ENCODE results near the gene PREP.
"Not testable (repeated sequence)": the region's sequence is repeated elsewhere in the genome, so short reads cannot be mapped to it uniquely, and the experiment has no call there.

Gene PREP

DNA sequence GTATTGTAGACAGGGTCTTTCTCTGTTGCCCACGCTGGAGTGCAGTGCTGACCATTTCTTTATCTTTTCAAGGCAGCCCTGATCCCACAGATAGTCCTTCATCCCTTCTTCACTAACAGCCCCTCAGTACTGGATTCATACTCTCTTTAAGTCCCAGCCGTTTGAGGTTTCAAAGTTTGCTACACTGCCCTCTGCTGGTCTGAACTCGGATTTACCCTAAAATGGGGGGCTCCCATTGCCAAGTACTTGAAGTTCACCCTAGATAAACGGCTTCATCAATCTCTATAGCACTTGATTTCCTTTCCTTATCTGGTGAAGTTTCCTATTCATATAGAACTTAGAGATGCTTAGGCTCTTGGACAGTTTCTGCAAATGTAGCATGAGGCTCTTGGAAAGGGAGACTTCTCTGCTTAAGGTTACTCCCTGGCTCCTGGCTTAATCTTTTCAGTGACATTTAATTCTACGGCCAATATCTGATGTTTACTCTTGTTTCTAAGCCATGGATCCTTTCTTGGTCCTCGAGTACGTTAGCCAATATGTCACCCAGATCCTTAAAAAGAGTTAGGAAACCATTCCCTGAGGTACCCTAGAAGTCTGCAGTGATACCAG, 21.4 kb upstream of the PREP start:
- H3K9me3 Mint-ChIP-seq: peaks cover 10% of the 10 kb centered on the region
- H3K36me3 Mint-ChIP-seq (ENCODE audit: low read depth): no peaks in the 10 kb centered on the region
- intact Hi-C loops (cut with micrococcal nuclease): loop anchor here (1.0 kb wide), 1 partner anchor 337 kb away; no protein-coding TSS in a partner anchor
- H3K4me1 Mint-ChIP-seq (ENCODE audit: low read depth): no peaks in the 10 kb centered on the region
- H3K4me3 Mint-ChIP-seq: no peak overlapping the region
- H3K27ac Mint-ChIP-seq: no peak overlapping the region
- H3K27me3 Mint-ChIP-seq: peaks cover 2% of the 10 kb centered on the region

DNA sequence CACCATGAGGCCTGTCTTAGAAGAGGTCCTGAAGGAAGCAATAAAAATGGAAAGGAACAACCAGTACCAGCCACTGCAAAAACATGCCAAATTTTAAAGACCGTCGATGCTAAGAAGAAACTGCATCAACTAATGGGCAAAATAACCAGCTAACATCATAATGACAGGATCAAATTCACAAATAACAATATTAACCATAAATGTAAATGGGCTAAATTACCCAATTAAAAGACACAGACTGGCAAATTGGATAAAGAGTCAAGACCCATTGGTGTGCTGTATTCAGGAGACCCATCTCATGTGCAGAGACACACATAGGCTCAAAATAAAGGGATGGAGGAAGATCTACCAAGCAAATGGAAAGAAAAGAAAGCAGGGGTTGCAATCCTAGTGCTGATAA, 14.1 kb upstream of the PREP start:
- H3K4me3 Mint-ChIP-seq; H3K36me3 Mint-ChIP-seq (ENCODE audit: low read depth); H3K4me1 Mint-ChIP-seq (ENCODE audit: low read depth); intact Hi-C loops (cut with micrococcal nuclease); H3K27me3 Mint-ChIP-seq; H3K27ac Mint-ChIP-seq: not testable (repeated sequence)
- H3K9me3 Mint-ChIP-seq: peaks cover 26% of the 10 kb centered on the region

DNA sequence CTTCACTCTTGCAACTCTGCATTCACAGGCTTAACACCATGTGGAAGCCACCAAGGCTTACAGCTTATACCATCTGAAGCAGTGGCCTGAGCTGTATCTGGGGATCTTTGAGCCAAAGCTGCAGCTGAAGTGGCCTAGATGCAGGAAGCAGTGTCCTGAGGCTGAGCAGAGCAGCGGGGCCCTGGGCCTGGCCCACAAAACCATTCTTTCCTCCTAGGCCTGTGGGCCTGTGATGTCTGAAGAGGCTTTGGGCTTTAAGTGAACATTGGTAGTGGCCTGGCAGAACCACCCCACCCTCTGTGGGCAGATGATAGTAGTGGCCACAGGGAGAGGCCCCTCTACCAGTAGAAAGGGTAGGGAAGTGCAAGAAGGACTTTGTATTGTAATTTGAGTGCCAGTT, 6.9 kb upstream of the PREP start:
- H3K36me3 Mint-ChIP-seq (ENCODE audit: low read depth): no peaks in the 10 kb centered on the region
- H3K9me3 Mint-ChIP-seq: no peaks in the 10 kb centered on the region
- no peaks in the 10 kb centered on the region for H3K4me1 Mint-ChIP-seq (ENCODE audit: low read depth)
- intact Hi-C loops (cut with micrococcal nuclease): no loop called here
- no peak overlapping the region for H3K4me3 Mint-ChIP-seq
- H3K27me3 Mint-ChIP-seq: peaks cover 15% of the 10 kb centered on the region
- no peak overlapping the region for H3K27ac Mint-ChIP-seq

DNA sequence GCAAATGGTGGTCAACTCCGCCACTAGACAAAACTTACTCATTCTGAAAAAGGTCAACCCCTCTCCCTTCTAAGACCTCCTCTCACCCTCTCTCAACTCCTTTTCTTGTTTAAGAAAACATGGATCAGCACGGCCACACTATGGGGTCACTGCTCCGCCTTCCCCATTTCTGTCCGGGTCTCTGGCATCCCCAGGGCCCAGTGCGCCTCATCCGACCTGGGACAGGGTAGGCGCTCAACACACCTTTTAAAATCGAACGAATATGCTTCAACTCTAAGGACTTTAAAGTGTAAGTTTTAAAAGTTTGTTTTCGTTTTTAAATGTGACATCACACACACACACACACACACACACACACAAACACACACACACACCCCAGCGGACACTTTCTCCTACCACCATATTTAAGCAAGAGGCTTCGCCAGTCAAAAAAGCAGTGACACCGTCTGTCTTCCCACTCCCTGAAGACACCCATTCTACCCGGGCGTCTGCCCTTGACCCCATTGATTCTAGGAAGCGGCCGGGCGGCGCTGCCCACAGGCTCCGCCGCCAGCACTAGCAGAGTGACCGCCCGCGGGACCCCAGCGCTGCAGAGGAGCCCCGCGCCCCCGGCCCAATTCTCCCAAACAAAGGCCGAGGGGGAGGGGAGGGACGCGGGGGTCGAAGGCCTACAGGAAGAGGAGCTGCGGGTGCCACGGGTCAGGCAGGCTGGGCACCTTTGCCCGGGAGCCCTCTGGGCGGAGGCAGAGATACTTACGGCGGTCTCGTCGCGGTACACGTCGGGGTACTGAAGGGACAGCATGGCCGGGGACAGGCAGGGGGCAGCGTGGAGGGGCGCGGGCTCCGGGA, 568 bp downstream of the PREP start:
- H3K4me1 Mint-ChIP-seq (ENCODE audit: low read depth): peaks cover 37% of the 10 kb centered on the region
- H3K36me3 Mint-ChIP-seq (ENCODE audit: low read depth): peaks cover 13% of the 10 kb centered on the region
- intact Hi-C loops (cut with micrococcal nuclease): loop anchor here (5.0 kb wide), 1 partner anchor 545 kb away; the partner anchor contains the start of gene HACE1
- no peaks in the 10 kb centered on the region for H3K9me3 Mint-ChIP-seq
- peak overlapping the region; percentile 92 for H3K27ac Mint-ChIP-seq
- H3K4me3 Mint-ChIP-seq: peak overlapping the region; percentile 96
- H3K27me3 Mint-ChIP-seq: peaks cover 14% of the 10 kb centered on the region

DNA sequence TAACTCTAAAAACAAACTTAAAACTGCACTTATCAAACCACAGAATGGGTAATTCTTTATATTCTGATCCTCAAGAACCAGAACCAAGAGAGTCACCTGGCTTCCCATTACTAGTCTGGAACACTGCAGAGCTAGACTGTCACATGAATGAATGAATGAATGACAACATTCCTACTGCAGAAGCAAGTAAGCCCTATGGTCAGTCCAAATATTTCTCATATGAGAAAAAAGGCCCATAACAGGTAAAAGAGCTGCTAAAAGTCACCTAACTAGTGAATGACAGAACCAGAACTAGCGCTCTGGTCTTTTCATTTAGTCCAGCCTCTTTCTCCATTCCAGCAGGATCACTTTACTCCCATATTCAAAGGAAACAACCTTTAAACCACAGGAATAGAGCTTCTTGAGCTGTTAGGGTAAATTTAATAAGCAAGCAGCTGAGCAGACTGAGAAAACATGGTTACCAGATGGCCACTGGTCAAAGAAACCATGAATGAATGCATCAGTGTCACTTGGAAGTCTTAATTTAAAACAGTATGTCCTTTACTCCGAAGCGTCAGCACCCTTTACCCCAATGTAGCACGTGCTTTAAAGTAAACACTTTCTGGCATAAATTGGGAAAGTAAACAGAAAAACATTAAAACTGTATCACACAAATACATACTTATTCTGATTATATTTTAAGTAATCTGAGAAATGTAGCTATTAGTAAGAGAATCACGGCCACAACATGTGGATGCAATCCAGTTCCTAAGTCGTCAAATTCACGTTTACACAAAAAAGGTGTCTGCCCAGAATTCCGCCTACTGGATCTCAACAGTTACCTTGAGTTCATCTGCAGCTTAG, 1.4 kb downstream of the PREP start:
- Mint-ChIP-seq H3K36me3 (ENCODE audit: low read depth) (peaks cover 22% of the 10 kb centered on the region), H3K9me3 (no peaks in the 10 kb centered on the region), H3K27me3 (peaks cover 14% of the 10 kb centered on the region), H3K4me1 (ENCODE audit: low read depth) (peaks cover 37% of the 10 kb centered on the region), H3K4me3 (peak overlapping the region; percentile 96), H3K27ac (peak overlapping the region; percentile 92)
- intact Hi-C loops (cut with micrococcal nuclease): loop anchor here (5.0 kb wide), 1 partner anchor 544 kb away; the partner anchor contains the start of gene HACE1

DNA sequence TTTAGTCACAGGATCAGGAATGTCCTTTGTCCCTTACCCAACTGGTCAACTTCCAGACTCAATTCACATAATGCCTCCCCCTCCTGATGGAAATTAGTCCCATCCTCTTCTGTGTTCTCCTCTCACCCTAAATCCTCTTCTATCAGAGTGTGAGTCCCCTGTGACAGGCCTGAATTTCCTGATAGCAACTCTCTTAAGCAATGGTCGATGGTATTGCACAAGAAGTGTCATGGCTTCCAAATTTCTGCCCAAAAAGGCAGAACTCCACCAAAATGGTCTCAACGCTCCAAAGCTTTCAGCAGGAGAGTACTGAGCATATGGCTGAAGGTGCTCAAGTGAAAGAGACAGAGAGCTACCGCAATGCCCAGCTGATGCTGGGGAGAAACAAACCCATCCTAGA, 2.4 kb downstream of the PREP start:
- peaks cover 14% of the 10 kb centered on the region for H3K27me3 Mint-ChIP-seq
- intact Hi-C loops (cut with micrococcal nuclease): loop anchor here (5.0 kb wide), 1 partner anchor 543 kb away; the partner anchor contains the start of gene HACE1
- H3K4me3 Mint-ChIP-seq: no peak overlapping the region
- H3K9me3 Mint-ChIP-seq: no peaks in the 10 kb centered on the region
- H3K4me1 Mint-ChIP-seq (ENCODE audit: low read depth): peaks cover 37% of the 10 kb centered on the region
- H3K36me3 Mint-ChIP-seq (ENCODE audit: low read depth): peaks cover 32% of the 10 kb centered on the region
- no peak overlapping the region for H3K27ac Mint-ChIP-seq

DNA sequence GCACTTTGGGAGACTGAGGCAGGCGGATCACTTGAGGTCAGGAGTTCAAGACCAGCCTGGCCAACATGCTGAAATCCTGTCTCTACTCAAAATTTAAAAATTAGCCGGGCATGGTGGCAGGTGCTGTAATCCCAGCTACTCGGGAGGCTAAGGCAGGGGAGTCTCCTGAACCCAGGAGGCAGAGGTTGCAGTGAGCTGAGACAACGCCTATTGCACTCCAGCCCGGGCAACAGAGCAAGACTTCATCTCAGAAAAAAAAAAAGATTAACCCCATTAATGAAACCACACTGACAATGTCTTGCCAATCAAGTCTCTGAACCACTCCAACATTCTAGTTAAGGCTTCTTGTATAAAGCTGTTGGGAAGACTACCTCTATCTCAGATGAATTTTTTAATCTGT, 4.0 kb downstream of the PREP start:
- Mint-ChIP-seq H3K36me3 (ENCODE audit: low read depth) (peaks cover 39% of the 10 kb centered on the region), H3K27me3 (no peaks in the 10 kb centered on the region), H3K27ac (no peak overlapping the region), H3K4me1 (ENCODE audit: low read depth) (peaks cover 37% of the 10 kb centered on the region), H3K4me3 (no peak overlapping the region), H3K9me3 (no peaks in the 10 kb centered on the region)
- intact Hi-C loops (cut with micrococcal nuclease): no loop called here

DNA sequence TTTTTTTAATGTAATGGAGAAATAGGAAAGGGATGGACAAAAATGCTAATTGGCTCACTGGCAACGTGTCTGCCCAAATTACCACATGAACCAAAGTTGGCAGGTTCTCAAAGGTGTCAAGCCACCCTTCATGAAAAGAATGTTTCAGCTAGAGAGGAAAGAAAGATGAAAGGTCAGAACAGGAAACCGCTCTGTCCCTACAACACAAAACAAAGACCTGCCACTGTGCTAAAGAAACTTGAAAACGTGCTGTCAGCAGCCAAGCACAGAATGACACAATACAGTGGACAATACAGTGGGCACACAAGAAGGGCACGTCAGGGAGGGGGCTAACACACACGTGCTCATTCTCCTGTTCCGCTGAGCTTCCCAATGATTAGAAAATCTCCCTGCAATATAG, 4.9 kb downstream of the PREP start:
- H3K27me3 Mint-ChIP-seq: no peaks in the 10 kb centered on the region
- H3K4me3 Mint-ChIP-seq: no peak overlapping the region
- peaks cover 37% of the 10 kb centered on the region for H3K4me1 Mint-ChIP-seq (ENCODE audit: low read depth)
- H3K36me3 Mint-ChIP-seq (ENCODE audit: low read depth): peaks cover 40% of the 10 kb centered on the region
- intact Hi-C loops (cut with micrococcal nuclease): no loop called here
- no peak overlapping the region for H3K27ac Mint-ChIP-seq
- no peaks in the 10 kb centered on the region for H3K9me3 Mint-ChIP-seq

DNA sequence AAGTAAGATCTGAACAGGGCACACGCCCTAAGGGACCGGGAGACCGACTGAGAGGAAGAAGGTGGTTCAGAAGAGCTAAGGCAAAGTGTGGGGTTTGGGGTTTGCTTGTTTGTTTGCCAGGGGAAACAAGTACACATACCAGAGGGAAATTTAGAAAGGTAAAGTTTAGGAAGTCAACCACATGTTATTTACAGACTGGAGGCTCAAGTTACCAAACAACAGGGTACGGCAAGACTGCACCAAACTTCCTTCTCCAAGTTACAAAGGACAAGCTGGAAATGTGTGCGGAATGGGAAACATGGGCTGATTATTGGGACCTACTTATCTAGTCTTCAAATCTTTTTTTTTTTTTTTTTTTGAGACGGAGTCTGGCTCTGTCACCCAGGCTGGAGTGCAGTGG, 11.2 kb downstream of the PREP start:
- H3K36me3 Mint-ChIP-seq (ENCODE audit: low read depth): peaks cover 50% of the 10 kb centered on the region
- H3K27ac Mint-ChIP-seq: no peak overlapping the region

DNA sequence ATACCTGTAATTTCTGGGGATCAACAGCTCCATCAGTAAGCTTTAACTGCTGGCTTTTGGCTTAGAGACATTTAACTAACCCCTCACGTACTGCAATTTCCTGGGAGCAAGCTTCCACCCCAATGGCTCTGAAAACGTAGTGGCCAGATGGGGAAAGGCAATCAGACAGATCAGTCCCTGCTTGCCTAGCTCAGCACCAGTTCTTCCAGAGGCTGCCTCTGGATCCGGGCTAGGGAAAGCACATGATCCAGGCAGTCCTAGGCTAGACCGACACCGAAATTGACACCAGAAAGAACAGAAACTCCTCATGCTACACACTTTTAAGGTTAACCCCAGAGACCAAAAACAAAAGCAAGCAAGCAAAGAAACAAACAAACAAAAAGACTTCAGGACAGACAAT, 13.3 kb downstream of the PREP start:
- H3K9me3 Mint-ChIP-seq: no peaks in the 10 kb centered on the region
- H3K4me3 Mint-ChIP-seq: no peak overlapping the region
- peaks cover 11% of the 10 kb centered on the region for H3K4me1 Mint-ChIP-seq (ENCODE audit: low read depth)
- no peak overlapping the region for H3K27ac Mint-ChIP-seq
- H3K27me3 Mint-ChIP-seq: no peaks in the 10 kb centered on the region
- intact Hi-C loops (cut with micrococcal nuclease): no loop called here
- peaks cover 43% of the 10 kb centered on the region for H3K36me3 Mint-ChIP-seq (ENCODE audit: low read depth)

More for the DNA sequence above, 11.2 kb downstream of the PREP start:
- no peak overlapping the region for H3K4me3 Mint-ChIP-seq
- H3K9me3 Mint-ChIP-seq: no peaks in the 10 kb centered on the region
- H3K4me1 Mint-ChIP-seq (ENCODE audit: low read depth): peaks cover 11% of the 10 kb centered on the region
- H3K27me3 Mint-ChIP-seq: no peaks in the 10 kb centered on the region
- intact Hi-C loops (cut with micrococcal nuclease): no loop called here

DNA sequence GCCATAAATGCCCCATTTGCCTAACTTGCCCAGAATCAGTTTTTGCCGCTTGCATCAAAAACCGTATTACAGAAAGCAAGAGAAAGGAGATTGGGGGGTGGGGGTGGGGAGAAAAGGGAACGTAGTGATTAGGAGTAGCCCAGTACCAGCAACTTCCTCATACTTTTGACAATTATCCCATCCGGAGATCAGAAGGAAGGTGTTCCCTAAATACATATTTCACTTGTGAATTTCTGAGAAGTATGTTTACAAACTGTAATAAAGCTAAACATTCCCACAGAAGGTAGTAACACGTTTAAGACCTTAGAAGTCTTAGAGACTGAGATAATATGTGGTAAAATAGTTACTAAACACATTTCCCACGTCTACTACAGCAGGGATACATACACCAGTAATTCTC, 14.5 kb downstream of the PREP start:
- no peaks in the 10 kb centered on the region for H3K27me3 Mint-ChIP-seq
- H3K9me3 Mint-ChIP-seq: no peaks in the 10 kb centered on the region
- H3K4me1 Mint-ChIP-seq (ENCODE audit: low read depth): peaks cover 11% of the 10 kb centered on the region
- intact Hi-C loops (cut with micrococcal nuclease): no loop called here
- peaks cover 49% of the 10 kb centered on the region for H3K36me3 Mint-ChIP-seq (ENCODE audit: low read depth)
- no peak overlapping the region for H3K4me3 Mint-ChIP-seq
- H3K27ac Mint-ChIP-seq: no peak overlapping the region

DNA sequence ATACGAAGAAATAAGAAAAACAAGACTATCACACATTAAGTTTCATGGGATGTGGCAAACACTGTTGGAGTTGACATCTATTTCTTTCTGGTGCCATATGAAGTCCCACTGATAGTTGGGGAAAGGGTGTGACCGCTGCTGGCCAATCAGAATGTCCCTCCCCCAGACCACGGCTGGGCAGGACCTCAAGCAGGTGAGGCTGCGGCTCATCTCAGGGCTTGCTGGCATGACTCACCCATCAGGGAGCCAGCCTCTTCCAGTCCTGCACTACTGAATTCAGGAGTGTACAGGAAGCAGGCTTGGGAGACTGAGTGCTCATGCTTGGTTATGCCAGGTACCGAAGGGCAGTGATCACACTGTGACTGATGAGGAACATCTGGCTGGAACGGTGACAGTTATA, 18.9 kb downstream of the PREP start:
- Mint-ChIP-seq H3K36me3 (ENCODE audit: low read depth) (peaks cover 46% of the 10 kb centered on the region), H3K9me3 (no peaks in the 10 kb centered on the region), H3K4me3 (no peak overlapping the region), H3K27me3 (no peaks in the 10 kb centered on the region), H3K4me1 (ENCODE audit: low read depth) (peaks cover 30% of the 10 kb centered on the region), H3K27ac (no peak overlapping the region)
- intact Hi-C loops (cut with micrococcal nuclease): no loop called here

DNA sequence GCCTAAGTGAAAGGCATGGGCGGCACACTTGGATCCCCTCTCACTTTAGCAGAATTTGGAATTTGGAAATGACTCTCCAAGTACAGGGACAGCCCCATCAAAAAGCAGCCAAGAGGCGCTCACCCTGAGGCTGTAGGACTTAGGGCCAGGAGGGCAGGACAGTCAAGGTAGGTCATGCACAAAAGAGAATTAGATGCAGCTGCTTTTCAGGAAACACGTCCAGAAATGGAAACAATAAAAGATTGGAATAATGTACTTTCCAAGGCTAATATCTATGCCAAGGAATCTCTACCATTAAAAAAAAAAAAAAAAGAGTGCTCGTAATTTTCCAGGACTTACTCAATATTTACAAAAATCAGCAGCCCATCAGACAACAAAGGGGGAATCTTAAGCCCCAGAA, 19.9 kb downstream of the PREP start:
- Mint-ChIP-seq H3K36me3 (ENCODE audit: low read depth) (peaks cover 51% of the 10 kb centered on the region), H3K27me3 (no peaks in the 10 kb centered on the region), H3K4me1 (ENCODE audit: low read depth) (peaks cover 23% of the 10 kb centered on the region), H3K4me3 (no peak overlapping the region), H3K27ac (no peak overlapping the region), H3K9me3 (no peaks in the 10 kb centered on the region)
- intact Hi-C loops (cut with micrococcal nuclease): no loop called here

DNA sequence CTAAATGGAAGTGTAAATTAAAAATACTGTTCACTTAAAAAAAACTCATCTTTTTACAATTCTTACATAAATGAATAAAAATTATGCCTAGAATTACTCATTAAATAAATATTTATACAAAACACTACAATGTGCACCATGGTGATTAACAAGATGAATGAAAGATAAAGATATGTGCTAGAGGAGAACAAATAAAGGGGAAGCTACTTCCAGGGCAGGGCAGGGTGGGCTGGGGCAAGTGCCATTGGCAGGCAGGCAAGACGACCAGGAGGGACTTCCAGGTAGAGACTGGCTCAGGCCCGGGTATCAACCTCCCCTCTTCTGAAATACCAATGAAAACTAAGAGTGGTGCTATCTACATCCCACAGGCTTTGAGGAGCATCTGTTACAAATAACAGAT, 20.4 kb downstream of the PREP start:
- intact Hi-C loops (cut with micrococcal nuclease): no loop called here

More for the DNA sequence above, 20.4 kb downstream of the PREP start:
- Mint-ChIP-seq H3K27me3 (no peaks in the 10 kb centered on the region), H3K9me3 (no peaks in the 10 kb centered on the region), H3K4me1 (ENCODE audit: low read depth) (peaks cover 19% of the 10 kb centered on the region), H3K4me3 (no peak overlapping the region), H3K27ac (no peak overlapping the region), H3K36me3 (ENCODE audit: low read depth) (peaks cover 51% of the 10 kb centered on the region)

All from dendritic cell treated with granulocyte-macrophage colony-stimulating factor and Interleukin-4, amounts not matched to agents 40 ng/mL and 50 ng/mL, for 4 days (primary cell).